Choroid plexus epithelial cell (primary cell): ENCODE measurements around the gene SLC15A4.

Experiments
- DNase-seq: peaks from one replicate; pipeline ENCODE4 v3.0.0-alpha.2; 2010; ENCODE audit warnings: low read depth
- H3K4me3 ChIP-seq: 2 replicates; pipeline ENCODE4 v1.5.1; 2011; ENCODE audit warnings: low read depth, mild to moderate bottlenecking, control low read depth, low read length, moderate library complexity
- CTCF ChIP-seq: conservative IDR thresholded peaks from 2 replicates; pipeline ENCODE4 v1.5.1; 2011; ENCODE audit warnings: low read depth, mild to moderate bottlenecking, control low read depth, inconsistent platforms, low read length, moderate library complexity

SLC15A4 gene

GRCh38 chr12:128792398-128792797 lies 31.4 kb downstream of the SLC15A4 start:
- H3K4me3 ChIP-seq: no peak overlapping the region
- TF ChIP-seq CTCF: no peak
- DNase-seq: no peak

- TF ChIP-seq CTCF: no peak
- DNase-seq: no peak
- H3K4me3 ChIP-seq: no peak overlapping the region
Observed at GRCh38 chr12:128791395-128792322, 32.1 kb downstream of the SLC15A4 start.

- no peak overlapping the region for H3K4me3 ChIP-seq
- TF ChIP-seq CTCF: no peak
- DNase-seq: no peak
Observed at GRCh38 chr12:128790653-128791373, 32.9 kb downstream of the SLC15A4 start.

GRCh38 chr12:128790221-128790620 lies 33.5 kb downstream of the SLC15A4 start:
- no peak for DNase-seq
- TF ChIP-seq CTCF: no peak
- no peak overlapping the region for H3K4me3 ChIP-seq

- DNase-seq: no peak
- no peak overlapping the region for H3K4me3 ChIP-seq
- TF ChIP-seq CTCF: no peak
Observed at GRCh38 chr12:128789356-128789929, 34.3 kb downstream of the SLC15A4 start.

GRCh38 chr12:128787827-128788226 lies 35.9 kb downstream of the SLC15A4 start:
- no peak overlapping the region for H3K4me3 ChIP-seq
- DNase-seq: no peak
- no peak for TF ChIP-seq CTCF
